ENCODE results near the gene DHX9. TPM values are rescaled to one million over a fixed set of nuclear protein-coding genes. Genes with fewer than 3 reads are reported as not detected.

Gene DHX9
- total RNA-seq, 1 experiment from 2014 or later: 336 TPM

DNA sequence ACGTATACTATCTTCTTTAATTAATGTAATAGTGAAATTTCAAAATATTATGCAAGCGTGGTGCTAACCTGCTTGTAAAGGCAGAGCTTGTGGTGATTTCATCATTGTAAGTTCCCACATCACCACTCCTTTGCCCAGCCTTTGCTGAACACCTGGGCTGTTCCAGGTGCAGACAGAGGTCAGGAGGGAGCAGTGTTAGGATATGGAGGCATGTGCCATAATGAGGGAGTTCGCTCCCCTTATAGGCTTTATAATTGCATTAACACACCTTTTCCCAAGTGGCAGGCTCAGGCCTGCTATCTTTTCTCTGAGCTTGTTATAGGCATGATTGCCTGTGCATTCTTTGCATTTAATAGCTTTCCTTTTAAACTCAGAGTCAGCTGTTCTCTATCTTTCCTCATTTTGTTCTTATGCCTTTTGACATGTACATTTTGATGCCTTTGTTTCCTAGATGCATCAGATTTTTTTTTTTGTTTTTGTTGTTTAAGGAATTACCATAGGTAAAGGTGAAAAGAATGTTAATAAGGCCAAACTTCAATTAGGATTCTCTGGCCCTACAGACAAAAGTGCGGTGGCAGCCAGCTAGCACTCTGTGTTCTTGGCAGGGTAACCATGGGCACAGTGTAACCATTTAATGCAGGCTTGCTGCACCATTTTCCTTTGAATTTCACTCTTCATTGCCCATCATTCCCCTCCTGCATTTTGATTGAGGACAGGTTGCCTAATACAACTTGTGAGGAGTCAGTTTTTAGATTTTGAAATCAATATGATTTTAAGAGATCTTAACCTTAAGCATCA, 36.9 kb upstream of the DHX9 start:
- no CpG with 5 or more reads among the region's 4 CpGs for WGBS (ENCODE audit: extremely low coverage, insufficient read length, low lambda C conversion rate)
- H2BK12ac ChIP-seq (ENCODE audit: insufficient read length, low read depth, low read length): no peak overlapping the region
- H3K4me2 ChIP-seq (ENCODE audit: insufficient read depth, insufficient read length, low read length): no peak overlapping the region
- Mint-ChIP-seq H3K4me3 (no peak overlapping the region), H3K27me3 (ENCODE audit: low read depth) (no peaks in the 10 kb centered on the region; the same call in 1 of the 2 replicates), H3K36me3 (ENCODE audit: insufficient read depth in 1 of 3, low read depth in 3 of 3) (no peaks in the 10 kb centered on the region; a peak in 1 of 7 replicates), H3K4me1 (peaks cover 27 to 32% of the 10 kb centered on the region in 2 experiments), H3K9me3 (no peaks in the 10 kb centered on the region), H3K27ac (no peak overlapping the region; a peak in 1 of 7 replicates)
- H3K9ac ChIP-seq (ENCODE audit: extremely low read depth, insufficient read length, low read length): no peak overlapping the region
- H3K27me3 ChIP-seq (ENCODE audit: insufficient read depth, low read length): no peaks in the 10 kb centered on the region
- H4K5ac ChIP-seq (ENCODE audit: insufficient read length, low read depth, low read length): no peak overlapping the region
- H3K9me3 ChIP-seq (ENCODE audit: control insufficient read depth, low read depth, low read length): no peaks in the 10 kb centered on the region
- H4K91ac ChIP-seq (ENCODE audit: insufficient read length, low read depth, low read length): no peak overlapping the region
- no peak for TF ChIP-seq CTCF (conservative IDR thresholded peaks at IDR 0.05)
- no peak overlapping the region for H3K23ac ChIP-seq (ENCODE audit: insufficient read length, low read depth, low read length)
- H3K79me2 ChIP-seq (ENCODE audit: insufficient read depth, low read length): no peaks in the 10 kb centered on the region
- H2BK120ac ChIP-seq (ENCODE audit: low read depth, low read length, poor library complexity, severe bottlenecking): no peak overlapping the region
- no peak overlapping the region for H2AFZ ChIP-seq (ENCODE audit: low read length)
- H3T11ph ChIP-seq (ENCODE audit: low read length): no peak overlapping the region
- H3K4ac ChIP-seq (ENCODE audit: low read depth, low read length): no peak overlapping the region
- H3K56ac ChIP-seq (ENCODE audit: insufficient read length, low read depth, low read length): no peak overlapping the region
- no peak overlapping the region for H4K8ac ChIP-seq (replicated peaks; ENCODE audit: insufficient read length, low read depth, low read length)
- H2BK20ac ChIP-seq (ENCODE audit: low read depth, low read length, poor library complexity, severe bottlenecking): no peak overlapping the region
- H3K27ac ChIP-seq (ENCODE audit: insufficient read length, low read depth, low read length): no peak overlapping the region
- no peak overlapping the region for H2BK15ac ChIP-seq (ENCODE audit: low read depth, low read length)
- no peaks in the 10 kb centered on the region for H4K20me1 ChIP-seq (ENCODE audit: control insufficient read depth, insufficient read depth, insufficient read length)
- DNase-seq: no peak
- H3K23me2 ChIP-seq (ENCODE audit: insufficient read length, low read depth, low read length, poor library complexity, severe bottlenecking): no peaks in the 10 kb centered on the region
- H2AK5ac ChIP-seq (ENCODE audit: insufficient read length, low read length): no peak overlapping the region
- H3K18ac ChIP-seq (ENCODE audit: insufficient read length, low read depth, low read length): no peak overlapping the region
- H3K14ac ChIP-seq (ENCODE audit: insufficient read depth, low read length): no peak overlapping the region
- no peaks in the 10 kb centered on the region for H3K79me1 ChIP-seq (ENCODE audit: insufficient read depth, low read depth, low read length, poor library complexity, severe bottlenecking)
- H3K4me1 ChIP-seq (ENCODE audit: insufficient read depth, low read length): peaks cover 2% of the 10 kb centered on the region; the same call in 1 of the 2 replicates
- no peak overlapping the region for H2BK5ac ChIP-seq (ENCODE audit: insufficient read length, low read length)
